ENCODE data around the gene HAVCR2. TPM values are rescaled to one million over a fixed set of nuclear protein-coding genes. Genes with fewer than 3 reads are reported as not detected.

Gene HAVCR2
- total RNA-seq, 1 donor from 2014 or later = 1.7 TPM

DNA sequence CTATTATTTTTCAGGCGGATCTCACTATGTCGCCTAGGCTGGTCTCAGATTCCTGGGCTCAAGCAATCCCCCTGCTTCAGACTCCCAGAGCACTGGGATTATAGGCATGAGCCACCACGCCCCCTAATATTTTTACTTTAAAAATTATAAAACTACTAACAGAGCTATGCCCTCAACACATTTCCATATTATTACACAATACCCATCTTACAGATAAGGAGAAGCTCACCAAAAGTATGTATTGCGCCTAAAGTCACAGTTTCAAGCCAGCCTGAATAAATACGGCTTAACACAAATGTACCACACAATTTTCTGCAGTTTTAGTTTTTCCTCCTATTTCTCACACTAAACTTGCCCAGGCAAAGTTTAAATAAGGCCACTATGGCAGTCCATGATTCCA lies 40.1 kb downstream of the HAVCR2 start:
- Histone ChIP-seq H3K27ac (no peak overlapping the region), H3K27me3 (no peaks in the 10 kb centered on the region), H3K9me3 (no peaks in the 10 kb centered on the region), H3K4me1 (no peaks in the 10 kb centered on the region), H3K36me3 (no peaks in the 10 kb centered on the region), H3K4me3 (no peak overlapping the region)
- no peak for DNase-seq (ENCODE audit: low spot score in 2 of 2)
- intact Hi-C loops (cut with DNase I) = no loop called here
- TF ChIP-seq, protein P1, sequence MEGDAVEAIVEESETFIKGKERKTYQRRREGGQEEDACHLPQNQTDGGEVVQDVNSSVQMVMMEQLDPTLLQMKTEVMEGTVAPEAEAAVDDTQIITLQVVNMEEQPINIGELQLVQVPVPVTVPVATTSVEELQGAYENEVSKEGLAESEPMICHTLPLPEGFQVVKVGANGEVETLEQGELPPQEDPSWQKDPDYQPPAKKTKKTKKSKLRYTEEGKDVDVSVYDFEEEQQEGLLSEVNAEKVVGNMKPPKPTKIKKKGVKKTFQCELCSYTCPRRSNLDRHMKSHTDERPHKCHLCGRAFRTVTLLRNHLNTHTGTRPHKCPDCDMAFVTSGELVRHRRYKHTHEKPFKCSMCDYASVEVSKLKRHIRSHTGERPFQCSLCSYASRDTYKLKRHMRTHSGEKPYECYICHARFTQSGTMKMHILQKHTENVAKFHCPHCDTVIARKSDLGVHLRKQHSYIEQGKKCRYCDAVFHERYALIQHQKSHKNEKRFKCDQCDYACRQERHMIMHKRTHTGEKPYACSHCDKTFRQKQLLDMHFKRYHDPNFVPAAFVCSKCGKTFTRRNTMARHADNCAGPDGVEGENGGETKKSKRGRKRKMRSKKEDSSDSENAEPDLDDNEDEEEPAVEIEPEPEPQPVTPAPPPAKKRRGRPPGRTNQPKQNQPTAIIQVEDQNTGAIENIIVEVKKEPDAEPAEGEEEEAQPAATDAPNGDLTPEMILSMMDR (IDR thresholded peaks at IDR 0.05) = no peak

GRCh38 chr5:157068339-157068738 lies 40.5 kb downstream of the HAVCR2 start:
- intact Hi-C loops (cut with DNase I) = no loop called here
- Histone ChIP-seq H3K27me3 (no peaks in the 10 kb centered on the region), H3K4me1 (no peaks in the 10 kb centered on the region), H3K36me3 (no peaks in the 10 kb centered on the region), H3K4me3 (no peak overlapping the region), H3K27ac (no peak overlapping the region), H3K9me3 (no peaks in the 10 kb centered on the region)
- TF ChIP-seq, protein P1 (IDR thresholded peaks at IDR 0.05) = no peak
- DNase-seq (ENCODE audit: low spot score in 2 of 2) = no peak

DNA sequence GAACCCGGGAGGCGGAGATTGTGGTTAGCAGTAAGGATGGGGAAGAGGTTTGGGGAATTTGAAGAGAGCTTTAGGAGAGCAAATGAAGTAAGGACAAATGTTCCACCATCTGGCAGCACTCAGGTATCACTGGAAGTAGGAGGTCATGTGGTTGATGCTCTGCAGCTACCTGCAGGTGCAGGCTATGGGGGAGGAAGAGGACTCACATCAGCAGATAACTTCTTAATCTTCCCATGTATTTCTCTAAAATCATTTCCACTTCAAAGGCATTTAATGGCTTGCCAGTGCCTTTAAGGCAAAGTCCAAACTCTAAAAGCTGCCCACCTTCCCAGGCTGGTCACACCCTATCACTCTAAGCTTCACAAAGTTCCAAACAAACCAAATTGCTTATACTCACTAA lies 41.8 kb downstream of the HAVCR2 start:
- TF ChIP-seq, protein P1 (IDR thresholded peaks at IDR 0.05) = no peak
- no peaks in the 10 kb centered on the region for H3K4me1 ChIP-seq
- intact Hi-C loops (cut with DNase I) = no loop called here
- H3K4me3 ChIP-seq = no peak overlapping the region
- H3K27me3 ChIP-seq = no peaks in the 10 kb centered on the region
- H3K9me3 ChIP-seq = no peaks in the 10 kb centered on the region
- H3K36me3 ChIP-seq = no peaks in the 10 kb centered on the region
- no peak for DNase-seq (ENCODE audit: low spot score in 2 of 2)
- no peak overlapping the region for H3K27ac ChIP-seq

- H3K27me3 ChIP-seq = no peaks in the 10 kb centered on the region
- H3K9me3 ChIP-seq = no peaks in the 10 kb centered on the region
- TF ChIP-seq, protein P1 (IDR thresholded peaks at IDR 0.05) = no peak
- no peaks in the 10 kb centered on the region for H3K4me1 ChIP-seq
- no peak overlapping the region for H3K27ac ChIP-seq
- H3K36me3 ChIP-seq = no peaks in the 10 kb centered on the region
- intact Hi-C loops (cut with DNase I) = no loop called here
- no peak for DNase-seq (ENCODE audit: low spot score in 2 of 2)
- H3K4me3 ChIP-seq = no peak overlapping the region
These were observed 42.8 kb downstream of the HAVCR2 start for GRCh38 chr5:157066080-157066479.

- Histone ChIP-seq H3K36me3 (no peaks in the 10 kb centered on the region), H3K9me3 (no peaks in the 10 kb centered on the region), H3K27me3 (no peaks in the 10 kb centered on the region), H3K27ac (no peak overlapping the region), H3K4me3 (no peak overlapping the region), H3K4me1 (no peaks in the 10 kb centered on the region)
- DNase-seq (ENCODE audit: low spot score in 2 of 2) = no peak
- TF ChIP-seq, protein P1 (IDR thresholded peaks at IDR 0.05) = no peak
- intact Hi-C loops (cut with DNase I) = no loop called here
These were observed 44.9 kb downstream of the HAVCR2 start for GRCh38 chr5:157063776-157064430.

DNA sequence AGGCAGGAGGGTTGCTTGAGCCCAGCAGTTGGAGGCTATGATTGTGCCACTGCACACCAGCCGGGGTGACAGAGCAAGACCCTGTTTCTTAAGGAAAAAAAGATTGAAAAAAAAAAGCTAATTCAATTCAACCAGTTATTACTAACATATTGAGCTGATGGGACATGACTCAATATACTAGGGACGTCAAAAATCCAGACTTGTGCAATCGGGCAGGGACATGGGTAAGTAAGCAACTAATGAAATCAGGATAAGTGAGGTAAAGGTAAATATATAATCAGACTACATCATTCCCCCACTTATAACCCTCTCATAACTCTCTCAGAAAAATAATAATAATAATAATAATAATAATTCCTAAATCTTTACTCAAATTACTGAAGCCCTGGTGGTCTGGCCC lies 49.0 kb downstream of the HAVCR2 start:
- TF ChIP-seq, protein P1 (IDR thresholded peaks at IDR 0.05) = no peak
- H3K4me1 ChIP-seq = no peaks in the 10 kb centered on the region

More for the DNA sequence above, 49.0 kb downstream of the HAVCR2 start:
- H3K27ac ChIP-seq = no peak overlapping the region
- intact Hi-C loops (cut with DNase I) = no loop called here
- H3K4me3 ChIP-seq = no peak overlapping the region
- no peak for DNase-seq (ENCODE audit: low spot score in 2 of 2)
- no peaks in the 10 kb centered on the region for H3K27me3 ChIP-seq
- H3K9me3 ChIP-seq = no peaks in the 10 kb centered on the region
- no peaks in the 10 kb centered on the region for H3K36me3 ChIP-seq
